ENCODE measurements around the gene ATP7B. TPM values are rescaled to one million over a fixed set of nuclear protein-coding genes. Genes with fewer than 3 reads are reported as not detected.
"Not testable (repeated sequence)": the region's sequence is repeated elsewhere in the genome, so short reads cannot be mapped to it uniquely, and the experiment has no call there.

Gene ATP7B
- total RNA-seq, 1 experiment from 2014 or later, result 11.6 TPM

DNA sequence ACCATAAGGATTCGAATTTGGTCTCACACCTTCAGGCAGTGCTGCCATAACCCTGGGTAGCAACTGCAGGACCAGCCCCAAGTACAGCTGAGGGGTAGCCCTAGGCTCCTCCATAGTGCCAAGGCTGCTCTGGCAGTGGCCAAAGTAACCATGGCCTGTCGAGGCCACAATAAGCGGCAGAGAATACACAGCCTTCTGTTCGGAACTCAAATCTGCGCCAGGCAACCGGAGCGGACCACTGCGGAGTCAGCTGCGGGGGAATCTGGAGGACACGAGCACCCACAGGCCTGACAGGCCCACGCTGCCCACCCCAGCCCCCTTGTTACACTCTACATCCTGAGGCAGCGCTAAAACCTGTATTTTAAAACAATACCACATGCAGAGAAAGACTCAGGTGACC, 100.7 kb downstream of the ATP7B start (continued):
- TF ChIP-seq ZNF416 (CRISPR knock-in tag; IDR thresholded peaks at IDR 0.05), result no peak
- no peak for TF ChIP-seq ATF1 (CRISPR knock-in tag; IDR thresholded peaks at IDR 0.05)
- no peak for TF ChIP-seq ZNF263 (CRISPR knock-in tag; IDR thresholded peaks at IDR 0.05; ENCODE audit: low read depth)

- H3K36me3 Mint-ChIP-seq; POLR2A ChIA-PET; H3K27ac Mint-ChIP-seq; CTCF ChIA-PET; H3K4me3 Mint-ChIP-seq; ATAC-seq; H3K9me3 Mint-ChIP-seq; DNase-seq (ENCODE audit: low spot score): not testable (repeated sequence)
- peaks cover 11% of the 10 kb centered on the region for H3K27me3 Mint-ChIP-seq (ENCODE audit: low read depth)
- H3K4me1 Mint-ChIP-seq, result peaks cover 32% of the 10 kb centered on the region
Measured at GRCh38 chr13:51909265-51909664, 102.0 kb downstream of the ATP7B start.

DNA sequence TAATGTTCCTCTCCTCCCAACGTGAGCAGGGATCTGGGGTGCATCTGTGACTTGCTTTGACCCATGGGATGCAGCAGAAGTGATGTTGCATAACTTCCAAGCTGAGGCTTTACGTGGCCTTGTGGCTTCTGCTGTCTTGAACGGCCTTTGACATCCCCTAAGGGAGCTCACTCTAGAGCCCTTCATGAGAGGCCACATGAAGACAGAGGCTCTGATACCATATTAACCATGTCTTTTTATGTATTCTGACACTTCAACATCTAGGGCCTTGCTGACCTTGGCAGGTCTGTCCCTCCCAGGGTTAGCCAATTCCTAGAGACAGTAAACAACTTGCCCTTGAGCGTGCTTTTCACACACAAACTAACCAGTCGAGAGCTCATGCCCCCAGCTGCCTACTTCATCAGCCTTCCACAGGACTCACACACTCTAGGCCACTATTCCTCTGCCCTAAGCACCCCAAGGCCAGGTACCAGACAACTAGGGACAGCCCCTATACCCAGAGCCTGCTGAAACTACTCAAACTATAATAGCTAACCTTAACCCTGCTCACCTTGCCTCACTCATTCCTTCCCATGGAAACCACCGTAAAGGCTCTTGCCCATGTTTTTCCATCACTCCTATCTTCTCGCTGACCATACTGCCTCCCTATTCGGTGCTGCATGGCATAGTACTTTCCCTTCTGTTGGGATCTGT, 104.1 kb downstream of the ATP7B start:
- no peak for DNase-seq (ENCODE audit: low spot score)
- H3K9me3 Mint-ChIP-seq, result no peaks in the 10 kb centered on the region
- H3K4me1 Mint-ChIP-seq, result peaks cover 21% of the 10 kb centered on the region
- peaks cover 11% of the 10 kb centered on the region for H3K27me3 Mint-ChIP-seq (ENCODE audit: low read depth)
- no peak for ATAC-seq
- H3K27ac Mint-ChIP-seq, result no peak overlapping the region
- TF ChIP-seq TP53 (CRISPR knock-in tag; IDR thresholded peaks at IDR 0.05), result no peak
- no peak for TF ChIP-seq ZNF138 (CRISPR knock-in tag; conservative IDR thresholded peaks at IDR 0.05)
- no peak for TF ChIP-seq ZNF317 (CRISPR knock-in tag; IDR thresholded peaks at IDR 0.05; ENCODE audit: borderline replicate concordance, low read depth)
- ChIA-PET CTCF (interaction anchor here (1.5 kb wide), 2 partner anchors 11 to 17 kb away, joined by 3 to 5 read pairs; no protein-coding TSS in a partner anchor), POLR2A (no interaction called here)
- no peak overlapping the region for H3K4me3 Mint-ChIP-seq
- H3K36me3 Mint-ChIP-seq, result no peaks in the 10 kb centered on the region

DNA sequence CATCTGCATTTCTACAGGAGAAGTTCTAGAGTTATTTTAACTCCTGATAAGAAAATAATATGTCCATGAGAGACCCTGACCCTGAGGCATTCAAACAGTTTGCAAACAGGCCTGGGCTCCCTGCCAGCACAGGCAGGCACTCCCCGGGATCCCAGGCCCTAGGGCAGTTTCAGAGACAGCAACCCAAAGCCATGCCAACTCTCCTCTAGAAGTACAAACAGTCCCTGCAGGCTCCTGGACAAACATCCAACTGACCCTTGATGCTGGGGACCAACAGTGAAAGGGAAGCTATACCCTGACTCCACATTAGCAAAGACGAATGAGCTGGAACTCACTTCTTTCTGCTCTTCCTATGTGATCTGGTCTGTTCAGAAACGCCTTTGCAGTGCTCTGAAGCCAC, 104.7 kb downstream of the ATP7B start:
- DNase-seq (ENCODE audit: low spot score) (no peak), ATAC-seq (peak; percentile 51)
- H3K4me3 Mint-ChIP-seq, result no peak overlapping the region
- no peak for TF ChIP-seq PRRX2 (CRISPR knock-in tag; IDR thresholded peaks at IDR 0.05)
- TF ChIP-seq HMGA2 (CRISPR knock-in tag; IDR thresholded peaks at IDR 0.05), result no peak
- TF ChIP-seq SMAD4 (CRISPR knock-in tag; IDR thresholded peaks at IDR 0.05), result no peak
- TF ChIP-seq USF1 (CRISPR knock-in tag; IDR thresholded peaks at IDR 0.05), result no peak
- TF ChIP-seq ATF1 (CRISPR knock-in tag; IDR thresholded peaks at IDR 0.05), result no peak
- H3K27me3 Mint-ChIP-seq (ENCODE audit: low read depth), result peaks cover 11% of the 10 kb centered on the region
- CTCF ChIA-PET, result interaction anchor here (1.5 kb wide), 2 partner anchors 11 to 17 kb away, joined by 3 to 5 read pairs; no protein-coding TSS in a partner anchor
- POLR2A ChIA-PET, result no interaction called here
- no peak overlapping the region for H3K27ac Mint-ChIP-seq
- peaks cover 21% of the 10 kb centered on the region for H3K4me1 Mint-ChIP-seq
- H3K36me3 Mint-ChIP-seq, result no peaks in the 10 kb centered on the region
- no peaks in the 10 kb centered on the region for H3K9me3 Mint-ChIP-seq

DNA sequence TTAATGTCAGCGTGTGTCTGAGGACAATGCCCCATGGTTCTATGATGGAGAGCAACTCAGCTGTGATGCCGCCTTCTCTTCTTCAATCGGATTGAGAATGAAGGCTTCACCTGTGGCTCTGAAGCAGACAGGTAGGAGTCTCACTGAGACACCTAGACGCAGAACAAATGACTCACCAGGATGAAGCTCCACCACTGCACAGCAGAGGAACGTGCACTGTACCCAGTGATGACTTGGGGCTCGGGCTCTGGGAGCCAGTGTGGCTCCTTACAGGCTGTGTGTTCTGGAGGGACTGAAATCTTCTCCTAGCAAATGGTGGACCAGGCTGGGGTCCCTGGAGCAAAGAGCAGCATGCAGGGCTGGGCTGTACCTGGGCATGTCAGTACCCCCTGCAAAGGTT, 105.5 kb downstream of the ATP7B start:
- Mint-ChIP-seq H3K27ac (no peak overlapping the region), H3K4me3 (no peak overlapping the region), H3K9me3 (no peaks in the 10 kb centered on the region), H3K4me1 (peaks cover 21% of the 10 kb centered on the region), H3K27me3 (ENCODE audit: low read depth) (peaks cover 11% of the 10 kb centered on the region), H3K36me3 (no peaks in the 10 kb centered on the region)
- ChIA-PET POLR2A (no interaction called here), CTCF (interaction anchor here (1.5 kb wide), 1 partner anchor 10 kb away, joined by 5 read pairs; no protein-coding TSS in a partner anchor)
- peak; percentile 22 for ATAC-seq
- no peak for DNase-seq (ENCODE audit: low spot score)
- TF ChIP-seq, protein P1, sequence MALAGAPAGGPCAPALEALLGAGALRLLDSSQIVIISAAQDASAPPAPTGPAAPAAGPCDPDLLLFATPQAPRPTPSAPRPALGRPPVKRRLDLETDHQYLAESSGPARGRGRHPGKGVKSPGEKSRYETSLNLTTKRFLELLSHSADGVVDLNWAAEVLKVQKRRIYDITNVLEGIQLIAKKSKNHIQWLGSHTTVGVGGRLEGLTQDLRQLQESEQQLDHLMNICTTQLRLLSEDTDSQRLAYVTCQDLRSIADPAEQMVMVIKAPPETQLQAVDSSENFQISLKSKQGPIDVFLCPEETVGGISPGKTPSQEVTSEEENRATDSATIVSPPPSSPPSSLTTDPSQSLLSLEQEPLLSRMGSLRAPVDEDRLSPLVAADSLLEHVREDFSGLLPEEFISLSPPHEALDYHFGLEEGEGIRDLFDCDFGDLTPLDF (CRISPR knock-in tag; IDR thresholded peaks at IDR 0.05), result no peak
- TF ChIP-seq, protein P2, sequence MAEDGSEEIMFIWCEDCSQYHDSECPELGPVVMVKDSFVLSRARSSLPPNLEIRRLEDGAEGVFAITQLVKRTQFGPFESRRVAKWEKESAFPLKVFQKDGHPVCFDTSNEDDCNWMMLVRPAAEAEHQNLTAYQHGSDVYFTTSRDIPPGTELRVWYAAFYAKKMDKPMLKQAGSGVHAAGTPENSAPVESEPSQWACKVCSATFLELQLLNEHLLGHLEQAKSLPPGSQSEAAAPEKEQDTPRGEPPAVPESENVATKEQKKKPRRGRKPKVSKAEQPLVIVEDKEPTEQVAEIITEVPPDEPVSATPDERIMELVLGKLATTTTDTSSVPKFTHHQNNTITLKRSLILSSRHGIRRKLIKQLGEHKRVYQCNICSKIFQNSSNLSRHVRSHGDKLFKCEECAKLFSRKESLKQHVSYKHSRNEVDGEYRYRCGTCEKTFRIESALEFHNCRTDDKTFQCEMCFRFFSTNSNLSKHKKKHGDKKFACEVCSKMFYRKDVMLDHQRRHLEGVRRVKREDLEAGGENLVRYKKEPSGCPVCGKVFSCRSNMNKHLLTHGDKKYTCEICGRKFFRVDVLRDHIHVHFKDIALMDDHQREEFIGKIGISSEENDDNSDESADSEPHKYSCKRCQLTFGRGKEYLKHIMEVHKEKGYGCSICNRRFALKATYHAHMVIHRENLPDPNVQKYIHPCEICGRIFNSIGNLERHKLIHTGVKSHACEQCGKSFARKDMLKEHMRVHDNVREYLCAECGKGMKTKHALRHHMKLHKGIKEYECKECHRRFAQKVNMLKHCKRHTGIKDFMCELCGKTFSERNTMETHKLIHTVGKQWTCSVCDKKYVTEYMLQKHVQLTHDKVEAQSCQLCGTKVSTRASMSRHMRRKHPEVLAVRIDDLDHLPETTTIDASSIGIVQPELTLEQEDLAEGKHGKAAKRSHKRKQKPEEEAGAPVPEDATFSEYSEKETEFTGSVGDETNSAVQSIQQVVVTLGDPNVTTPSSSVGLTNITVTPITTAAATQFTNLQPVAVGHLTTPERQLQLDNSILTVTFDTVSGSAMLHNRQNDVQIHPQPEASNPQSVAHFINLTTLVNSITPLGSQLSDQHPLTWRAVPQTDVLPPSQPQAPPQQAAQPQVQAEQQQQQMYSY (CRISPR knock-in tag; IDR thresholded peaks at IDR 0.05), result no peak
- no peak for TF ChIP-seq TEAD1 (CRISPR knock-in tag; IDR thresholded peaks at IDR 0.05)
- no peak for TF ChIP-seq USF1 (CRISPR knock-in tag; IDR thresholded peaks at IDR 0.05)
- no peak for TF ChIP-seq ETV6 (CRISPR knock-in tag; IDR thresholded peaks at IDR 0.05)
- TF ChIP-seq NFYB (CRISPR knock-in tag; conservative IDR thresholded peaks at IDR 0.05; ENCODE audit: low read depth), result no peak
- TF ChIP-seq, protein P3, sequence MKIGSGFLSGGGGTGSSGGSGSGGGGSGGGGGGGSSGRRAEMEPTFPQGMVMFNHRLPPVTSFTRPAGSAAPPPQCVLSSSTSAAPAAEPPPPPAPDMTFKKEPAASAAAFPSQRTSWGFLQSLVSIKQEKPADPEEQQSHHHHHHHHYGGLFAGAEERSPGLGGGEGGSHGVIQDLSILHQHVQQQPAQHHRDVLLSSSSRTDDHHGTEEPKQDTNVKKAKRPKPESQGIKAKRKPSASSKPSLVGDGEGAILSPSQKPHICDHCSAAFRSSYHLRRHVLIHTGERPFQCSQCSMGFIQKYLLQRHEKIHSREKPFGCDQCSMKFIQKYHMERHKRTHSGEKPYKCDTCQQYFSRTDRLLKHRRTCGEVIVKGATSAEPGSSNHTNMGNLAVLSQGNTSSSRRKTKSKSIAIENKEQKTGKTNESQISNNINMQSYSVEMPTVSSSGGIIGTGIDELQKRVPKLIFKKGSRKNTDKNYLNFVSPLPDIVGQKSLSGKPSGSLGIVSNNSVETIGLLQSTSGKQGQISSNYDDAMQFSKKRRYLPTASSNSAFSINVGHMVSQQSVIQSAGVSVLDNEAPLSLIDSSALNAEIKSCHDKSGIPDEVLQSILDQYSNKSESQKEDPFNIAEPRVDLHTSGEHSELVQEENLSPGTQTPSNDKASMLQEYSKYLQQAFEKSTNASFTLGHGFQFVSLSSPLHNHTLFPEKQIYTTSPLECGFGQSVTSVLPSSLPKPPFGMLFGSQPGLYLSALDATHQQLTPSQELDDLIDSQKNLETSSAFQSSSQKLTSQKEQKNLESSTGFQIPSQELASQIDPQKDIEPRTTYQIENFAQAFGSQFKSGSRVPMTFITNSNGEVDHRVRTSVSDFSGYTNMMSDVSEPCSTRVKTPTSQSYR (CRISPR knock-in tag; IDR thresholded peaks at IDR 0.05), result no peak
